Measurements from ENCODE around the gene AVPR2. TPM values are rescaled to one million over a fixed set of nuclear protein-coding genes. Genes with fewer than 3 reads are reported as not detected.

The AVPR2 gene
- total and polyA plus RNA-seq, 9 donors = 0.34 to 1.5 (median 0.55) TPM; not detected in 3

- no peak overlapping the region for H3K27ac ChIP-seq
- peaks cover 4% of the 10 kb centered on the region for H3K4me1 ChIP-seq (ENCODE audit: insufficient read depth)
- no peak for TF ChIP-seq POLR2A (IDR thresholded peaks at IDR 0.05)
- WGBS, 3 donors = 91 to 95% (median 93%) methylated on average over 13 of the region's 13 CpGs
- no peaks in the 10 kb centered on the region for H3K36me3 ChIP-seq
- H3K27me3 ChIP-seq = no peaks in the 10 kb centered on the region
- intact Hi-C loops (cut with DNase I) = no loop called here
- DNase-seq = peak in 1 of 5 donors; percentile 16
- H3K9me3 ChIP-seq = no peaks in the 10 kb centered on the region
- no peak overlapping the region for H3K4me3 ChIP-seq
These were observed 14.8 kb downstream of the AVPR2 start for GRCh38 chrX:153919281-153919680.

- Histone ChIP-seq H3K36me3 (no peaks in the 10 kb centered on the region), H3K9me3 (no peaks in the 10 kb centered on the region), H3K4me1 (ENCODE audit: insufficient read depth) (peaks cover 4% of the 10 kb centered on the region), H3K4me3 (no peak overlapping the region), H3K27ac (no peak overlapping the region), H3K27me3 (no peaks in the 10 kb centered on the region)
- 89 to 92% (median 91%) methylated on average over 13 to 14 of the region's 14 CpGs for WGBS, 3 donors
- intact Hi-C loops (cut with DNase I) = no loop called here
- TF ChIP-seq POLR2A (IDR thresholded peaks at IDR 0.05) = no peak
- no peak for TF ChIP-seq CTCF (IDR thresholded peaks at IDR 0.05)
- no peak for TF ChIP-seq EP300 (IDR thresholded peaks at IDR 0.05)
- no peak for DNase-seq
These were observed 16.1 kb downstream of the AVPR2 start for GRCh38 chrX:153920546-153920945.

GRCh38 chrX:153921070-153921469 lies 16.6 kb downstream of the AVPR2 start:
- WGBS, 3 donors = 49 to 69% (median 54%) methylated on average over 16 of the region's 16 CpGs
- no peak for TF ChIP-seq CTCF (IDR thresholded peaks at IDR 0.05)
- TF ChIP-seq POLR2A (IDR thresholded peaks at IDR 0.05) = no peak
- no peak for TF ChIP-seq EP300 (IDR thresholded peaks at IDR 0.05)
- peaks cover 4% of the 10 kb centered on the region for H3K4me1 ChIP-seq (ENCODE audit: insufficient read depth)

GRCh38 chrX:153921511-153922446 lies 17.3 kb downstream of the AVPR2 start:
- H3K4me3 ChIP-seq = no peak overlapping the region
- intact Hi-C loops (cut with DNase I) = no loop called here
- peak; percentile 41 to 66 (median 53) for DNase-seq
- H3K9me3 ChIP-seq = no peaks in the 10 kb centered on the region
- H3K4me1 ChIP-seq (ENCODE audit: insufficient read depth) = peaks cover 5% of the 10 kb centered on the region
- 39 to 62% (median 56%) methylated on average over 37 to 40 of the region's 40 CpGs for WGBS, 3 donors
- H3K27me3 ChIP-seq = no peaks in the 10 kb centered on the region
- H3K36me3 ChIP-seq = no peaks in the 10 kb centered on the region
- peak overlapping the region in 1 of 2 donors; percentile 39 for H3K27ac ChIP-seq
- no peak for TF ChIP-seq CTCF (IDR thresholded peaks at IDR 0.05)
- TF ChIP-seq POLR2A (IDR thresholded peaks at IDR 0.05) = no peak
- no peak for TF ChIP-seq EP300 (IDR thresholded peaks at IDR 0.05)

More at GRCh38 chrX:153921070-153921469, 16.6 kb downstream of the AVPR2 start:
- H3K27me3 ChIP-seq = no peaks in the 10 kb centered on the region
- H3K4me3 ChIP-seq = no peak overlapping the region
- H3K27ac ChIP-seq = no peak overlapping the region
- no peak for DNase-seq
- H3K9me3 ChIP-seq = no peaks in the 10 kb centered on the region
- H3K36me3 ChIP-seq = no peaks in the 10 kb centered on the region
- intact Hi-C loops (cut with DNase I) = no loop called here

All from ovary (tissue), 9 donors.